GM10248 (cell line): ENCODE results near the gene LRRFIP1.

Source experiments
- CTCF ChIA-PET: fragments of 300-600 bp; sonication (Branson Sonifier 250); formaldehyde crosslinking; extraction: SDS; loops from one replicate; lab custom pipeline; 2021; ENCODE audit warnings: antibody characterized with exemption; lab: Yijun Ruan, JAX
- POLR2A ChIA-PET: fragments of 350-650 bp; sonication (Branson Sonifier 250); formaldehyde crosslinking; extraction: SDS; loops from one replicate; lab custom pipeline; 2020; ENCODE audit warnings: antibody characterized with exemption; lab: Yijun Ruan, JAX
- DNase-seq: peaks from one replicate; pipeline ENCODE4 v3.0.0; 2012; ENCODE audit errors: extremely low spot score
- CTCF ChIP-seq: IDR thresholded peaks from 2 replicates; pipeline ENCODE4 v1.5.1; 2012; ENCODE audit warnings: mild to moderate bottlenecking, low read depth; ENCODE audit errors: extremely low read depth, missing control alignments, control extremely low read depth

The LRRFIP1 gene

DNA sequence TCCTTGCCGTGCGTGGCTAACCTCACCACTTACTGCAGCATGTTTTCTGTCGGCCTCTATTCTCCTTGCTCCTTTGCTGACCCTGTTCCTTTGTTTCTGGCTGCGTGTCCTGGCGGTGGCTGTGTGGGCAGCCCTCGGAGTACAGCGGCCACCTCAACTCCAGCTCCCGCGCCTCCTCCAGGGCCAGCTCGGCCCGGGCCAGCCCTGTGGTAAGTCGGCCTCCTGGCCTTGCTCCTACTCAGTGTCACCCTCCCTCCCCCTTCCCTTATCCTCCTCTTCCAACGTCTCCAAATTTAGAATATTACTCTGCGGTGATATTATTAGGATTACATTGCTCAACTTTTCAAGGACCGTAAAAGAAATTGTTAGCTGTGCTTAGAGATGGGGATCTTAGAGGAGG is 111.7 kb downstream of the LRRFIP1 start:
- DNase-seq, result no peak
- ChIA-PET POLR2A (no interaction called here), CTCF (interaction anchor here (11.2 kb wide), 1 partner anchor 67 kb away, joined by 212 read pairs; no protein-coding TSS in a partner anchor)
- TF ChIP-seq CTCF, result no peak

- TF ChIP-seq CTCF, result no peak
- no peak for DNase-seq
- ChIA-PET POLR2A (no interaction called here), CTCF (interaction anchor here (0.7 to 11.2 kb wide), 6 partner anchors 12 to 322 kb away, joined by 3 to 212 read pairs (median 40); no protein-coding TSS in a partner anchor)
Observed at GRCh38 chr2:237742191-237742590, 114.8 kb downstream of the LRRFIP1 start.

GRCh38 chr2:237742614-237743013 is 115.2 kb downstream of the LRRFIP1 start:
- ChIA-PET POLR2A (no interaction called here), CTCF (interaction anchor here (0.7 to 11.2 kb wide), 7 partner anchors 12 to 322 kb away, joined by 3 to 212 read pairs (median 32); no protein-coding TSS in a partner anchor)
- TF ChIP-seq CTCF, result no peak
- no peak for DNase-seq

GRCh38 chr2:237743024-237743423 is 115.6 kb downstream of the LRRFIP1 start:
- POLR2A ChIA-PET, result no interaction called here
- TF ChIP-seq CTCF, result no peak
- CTCF ChIA-PET, result interaction anchor here (0.7 to 11.2 kb wide), 7 partner anchors 12 to 321 kb away, joined by 3 to 212 read pairs (median 32); no protein-coding TSS in a partner anchor
- DNase-seq, result no peak

- POLR2A ChIA-PET, result no interaction called here
- no peak for DNase-seq
- no peak for TF ChIP-seq CTCF
- CTCF ChIA-PET, result interaction anchor here (1.6 to 11.2 kb wide), 11 partner anchors 11 to 231 kb away, joined by 3 to 212 read pairs (median 11); no protein-coding TSS in a partner anchor
Observed at GRCh38 chr2:237743561-237744269, 116.3 kb downstream of the LRRFIP1 start.

- ChIA-PET POLR2A (no interaction called here), CTCF (interaction anchor here (1.5 to 11.2 kb wide), 24 partner anchors 10 to 232 kb away, joined by 3 to 212 read pairs (median 10); no protein-coding TSS in a partner anchor)
- no peak for DNase-seq
- no peak for TF ChIP-seq CTCF
Observed at GRCh38 chr2:237744270-237744612, 116.9 kb downstream of the LRRFIP1 start.
